Measurements from ENCODE around the gene SRGAP3. TPM values are rescaled to one million over a fixed set of nuclear protein-coding genes. Genes with fewer than 3 reads are reported as not detected.

SRGAP3 gene
- polyA plus RNA-seq, 3 donors: 0.27 to 1.3 (median 0.87) TPM

DNA sequence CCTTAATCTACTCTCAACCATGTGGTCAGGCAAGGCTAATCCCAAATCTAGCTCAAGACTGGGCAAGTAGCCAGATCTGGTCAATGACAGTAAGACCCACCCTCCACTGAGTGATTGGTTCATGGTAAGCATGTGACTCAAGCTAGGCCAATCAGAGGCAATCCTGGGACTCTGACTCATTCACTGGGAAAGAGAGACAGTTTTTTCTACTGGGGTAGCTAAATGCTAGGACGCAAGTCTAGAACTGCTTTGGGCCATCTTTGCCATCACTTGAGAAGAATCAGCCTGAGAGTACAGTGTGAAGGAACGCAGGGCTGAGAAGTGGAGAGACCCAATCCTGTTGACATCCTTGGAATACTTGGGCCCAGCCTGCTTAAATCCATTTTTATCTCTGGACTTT, 276.8 kb downstream of the SRGAP3 start:
- WGBS (ENCODE audit: insufficient coverage): 91% methylated on average over 1 of the region's 2 CpGs
- H3K27ac Mint-ChIP-seq: no peak overlapping the region
- H3K4me3 Mint-ChIP-seq: no peak overlapping the region

DNA sequence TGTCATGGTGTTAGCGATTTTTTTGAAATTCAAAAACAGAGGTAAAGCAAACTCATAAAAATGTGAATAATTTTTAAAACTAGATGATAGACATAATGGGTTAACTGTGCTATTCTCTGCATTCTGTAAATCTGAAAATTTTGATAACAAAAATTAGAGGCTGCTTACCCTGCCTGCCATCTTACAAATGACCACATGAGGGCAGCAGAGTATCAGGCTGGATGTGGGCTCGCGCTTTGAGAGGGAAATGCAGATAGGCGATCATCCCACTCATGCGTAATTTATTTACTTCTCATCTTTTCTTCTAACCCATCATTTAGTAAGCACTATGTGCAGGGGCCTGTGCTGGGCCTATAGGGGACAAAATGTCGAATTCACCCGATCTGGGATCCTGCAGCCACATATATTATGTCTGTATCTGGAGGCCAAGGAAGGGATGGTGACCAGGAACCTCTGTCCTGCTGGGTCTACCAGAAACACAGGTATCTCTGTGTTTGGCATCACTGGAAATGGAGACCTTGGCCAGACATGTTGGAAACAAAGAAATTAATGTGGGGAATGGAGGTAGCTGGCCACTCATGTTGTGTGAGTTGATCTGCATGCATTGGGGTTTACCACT, 278.4 kb downstream of the SRGAP3 start:
- DNase-seq: peak; percentile 48 to 62 (median 50)
- WGBS (ENCODE audit: insufficient coverage): 0% methylated on average over 2 of the region's 7 CpGs
- H3K4me3 Mint-ChIP-seq: no peak overlapping the region
- no peak overlapping the region for H2AFZ ChIP-seq (ENCODE audit: insufficient read depth, low read depth, low read length, poor library complexity, severe bottlenecking)
- H3K4me2 ChIP-seq (replicated peaks; ENCODE audit: extremely low read depth, low read length, poor library complexity, severe bottlenecking): no peak overlapping the region
- peaks cover 3% of the 10 kb centered on the region for H3K4me1 Mint-ChIP-seq
- no peaks in the 10 kb centered on the region for H3K9me3 Mint-ChIP-seq
- peaks cover 7 to 16% (median 10%) of the 10 kb centered on the region in 3 donors for H3K27me3 Mint-ChIP-seq (ENCODE audit: low read depth in 3 of 3)
- H3K4me3 ChIP-seq (replicated peaks in 1 of 3; ENCODE audit: low read depth in 2 of 3, low read length in 3 of 3): no peak overlapping the region
- H4K20me1 ChIP-seq (ENCODE audit: insufficient read depth, low read length): no peaks in the 10 kb centered on the region
- intact Hi-C loops (cut with micrococcal nuclease): loop anchor here (1.0 to 10.0 kb wide), 2 partner anchors 94 to 331 kb away; no protein-coding TSS in a partner anchor
- no peaks in the 10 kb centered on the region for H3K36me3 Mint-ChIP-seq
- H3K27me3 ChIP-seq (ENCODE audit: control insufficient read depth in 2 of 2, insufficient read depth in 2 of 2, low read length in 2 of 2): no peaks in the 10 kb centered on the region
- TF ChIP-seq, protein P1, sequence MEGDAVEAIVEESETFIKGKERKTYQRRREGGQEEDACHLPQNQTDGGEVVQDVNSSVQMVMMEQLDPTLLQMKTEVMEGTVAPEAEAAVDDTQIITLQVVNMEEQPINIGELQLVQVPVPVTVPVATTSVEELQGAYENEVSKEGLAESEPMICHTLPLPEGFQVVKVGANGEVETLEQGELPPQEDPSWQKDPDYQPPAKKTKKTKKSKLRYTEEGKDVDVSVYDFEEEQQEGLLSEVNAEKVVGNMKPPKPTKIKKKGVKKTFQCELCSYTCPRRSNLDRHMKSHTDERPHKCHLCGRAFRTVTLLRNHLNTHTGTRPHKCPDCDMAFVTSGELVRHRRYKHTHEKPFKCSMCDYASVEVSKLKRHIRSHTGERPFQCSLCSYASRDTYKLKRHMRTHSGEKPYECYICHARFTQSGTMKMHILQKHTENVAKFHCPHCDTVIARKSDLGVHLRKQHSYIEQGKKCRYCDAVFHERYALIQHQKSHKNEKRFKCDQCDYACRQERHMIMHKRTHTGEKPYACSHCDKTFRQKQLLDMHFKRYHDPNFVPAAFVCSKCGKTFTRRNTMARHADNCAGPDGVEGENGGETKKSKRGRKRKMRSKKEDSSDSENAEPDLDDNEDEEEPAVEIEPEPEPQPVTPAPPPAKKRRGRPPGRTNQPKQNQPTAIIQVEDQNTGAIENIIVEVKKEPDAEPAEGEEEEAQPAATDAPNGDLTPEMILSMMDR (IDR thresholded peaks at IDR 0.05): peak; percentile 94
- H3K27ac Mint-ChIP-seq: peak overlapping the region in 1 of 7 donors; percentile 66
- no peak overlapping the region for H3K27ac ChIP-seq (ENCODE audit: low read depth in 1 of 2, low read length in 2 of 2)
- no peaks in the 10 kb centered on the region for H3K36me3 ChIP-seq (replicated peaks in 1 of 2; ENCODE audit: control insufficient read depth in 1 of 2, insufficient read depth in 2 of 2, low read length in 2 of 2)
- no peaks in the 10 kb centered on the region for H3K4me1 ChIP-seq (ENCODE audit: control insufficient read depth in 1 of 2, insufficient read depth in 2 of 2, low read length in 2 of 2)
- H3K9me3 ChIP-seq (replicated peaks in 1 of 2; ENCODE audit: control insufficient read depth in 1 of 2, insufficient read depth in 1 of 2, low read length in 2 of 2): no peaks in the 10 kb centered on the region
- no peaks in the 10 kb centered on the region for H3K79me2 ChIP-seq (ENCODE audit: insufficient read depth, low read length)
- no peak overlapping the region for H3K9ac ChIP-seq (ENCODE audit: insufficient read depth, low read length, poor library complexity, severe bottlenecking)

More for the DNA sequence above, 276.8 kb downstream of the SRGAP3 start:
- DNase-seq: peak in 2 of 3 donors; percentile 36 to 50
- H3K9me3 ChIP-seq (replicated peaks in 1 of 2; ENCODE audit: control insufficient read depth in 1 of 2, insufficient read depth in 1 of 2, low read length in 2 of 2): no peaks in the 10 kb centered on the region
- Mint-ChIP-seq H3K9me3 (no peaks in the 10 kb centered on the region), H3K4me1 (peaks cover 3% of the 10 kb centered on the region), H3K36me3 (no peaks in the 10 kb centered on the region), H3K27me3 (ENCODE audit: low read depth in 3 of 3) (peaks cover 7 to 10% (median 7%) of the 10 kb centered on the region in 3 donors)
- H4K20me1 ChIP-seq (ENCODE audit: insufficient read depth, low read length): no peaks in the 10 kb centered on the region
- H3K79me2 ChIP-seq (ENCODE audit: insufficient read depth, low read length): no peaks in the 10 kb centered on the region
- no peak overlapping the region for H3K27ac ChIP-seq (ENCODE audit: low read depth in 1 of 2, low read length in 2 of 2)
- no peak overlapping the region for H2AFZ ChIP-seq (ENCODE audit: insufficient read depth, low read depth, low read length, poor library complexity, severe bottlenecking)
- no peaks in the 10 kb centered on the region for H3K27me3 ChIP-seq (ENCODE audit: control insufficient read depth in 2 of 2, insufficient read depth in 2 of 2, low read length in 2 of 2)
- no peak overlapping the region for H3K4me3 ChIP-seq (replicated peaks in 1 of 3; ENCODE audit: low read depth in 2 of 3, low read length in 3 of 3)
- TF ChIP-seq, protein P1 (IDR thresholded peaks at IDR 0.05): no peak
- H3K4me2 ChIP-seq (replicated peaks; ENCODE audit: extremely low read depth, low read length, poor library complexity, severe bottlenecking): no peak overlapping the region
- intact Hi-C loops (cut with micrococcal nuclease): loop anchor here in 1 of 2 donors (10.0 kb wide), 1 partner anchor 92 kb away; no protein-coding TSS in a partner anchor
- H3K4me1 ChIP-seq (ENCODE audit: control insufficient read depth in 1 of 2, insufficient read depth in 2 of 2, low read length in 2 of 2): no peaks in the 10 kb centered on the region
- no peaks in the 10 kb centered on the region for H3K36me3 ChIP-seq (replicated peaks in 1 of 2; ENCODE audit: control insufficient read depth in 1 of 2, insufficient read depth in 2 of 2, low read length in 2 of 2)
- H3K9ac ChIP-seq (ENCODE audit: insufficient read depth, low read length, poor library complexity, severe bottlenecking): no peak overlapping the region

Measured in CD14-positive monocyte (primary cell).